Lung (tissue), 12 donors: ENCODE data around the gene ABCC5. TPM values are rescaled to one million over a fixed set of nuclear protein-coding genes. Genes with fewer than 3 reads are reported as not detected.

ENCODE experiments used
- ATAC-seq: fragments of 200-7000 bp; cut with Tn5 transposase; one replicate; pipeline ENCODE4 v1.9.1; 2020; ENCODE audit warnings: moderate number of reproducible peaks; ENCODE audit not compliant: insufficient read depth, low FRiP score
- DNase-seq, 3 donors: peaks; one replicate each; pipeline ENCODE4 v3.0.0-alpha.2; 2013 to 2017
- H3K27ac ChIP-seq, 2 donors: one replicate each; pipeline ENCODE4 v1.5.1; 2013; ENCODE audit warnings: mild to moderate bottlenecking in 2 of 2, moderate library complexity in 2 of 2, control low read depth in 1 of 2, inconsistent platforms in 1 of 2, low read depth in 1 of 2, low read length in 1 of 2
- H3K27me3 ChIP-seq, 3 donors: one replicate each; pipeline ENCODE4 v1.5.1; 2013; ENCODE audit warnings: low read length in 2 of 3; ENCODE audit not compliant: control insufficient read depth in 3 of 3, insufficient read depth in 3 of 3
- H3K36me3 ChIP-seq, 4 donors: one replicate each; pipeline ENCODE4 v1.5.1; 2013; ENCODE audit warnings: low read length in 4 of 4, mild to moderate bottlenecking in 1 of 4, moderate library complexity in 1 of 4; ENCODE audit not compliant: control insufficient read depth in 4 of 4, insufficient read depth in 4 of 4
- H3K4me1 ChIP-seq, 5 donors: one replicate each; pipeline ENCODE4 v1.5.1; 2013; ENCODE audit warnings: low read length in 5 of 5, mild to moderate bottlenecking in 2 of 5, moderate library complexity in 1 of 5; ENCODE audit not compliant: control insufficient read depth in 5 of 5, insufficient read depth in 5 of 5
- H3K4me3 ChIP-seq: one replicate; pipeline ENCODE4 v1.5.1; 2013; ENCODE audit warnings: mild to moderate bottlenecking, control low read depth, moderate library complexity
- H3K9ac ChIP-seq, 2 donors: one replicate each; pipeline ENCODE4 v1.5.1; 2013; ENCODE audit warnings: low read length in 2 of 2, control low read depth in 1 of 2; ENCODE audit not compliant: insufficient read depth in 1 of 2
- H3K9me3 ChIP-seq, 4 donors: one replicate each; pipeline ENCODE4 v1.5.1; 2013; ENCODE audit warnings: low read length in 3 of 4, mild to moderate bottlenecking in 1 of 4, moderate library complexity in 1 of 4; ENCODE audit not compliant: control insufficient read depth in 4 of 4, insufficient read depth in 3 of 4
- WGBS, 2 donors: extraction: QIAGEN DNeasy Blood & Tissue Kit; methylation state at CpG; one replicate each; pipeline ENCODE4 v1.1.7; 2013; 5-methylcytosine and 5-hydroxymethylcytosine counted together
- polyA plus RNA-seq, 2 donors: library from polyadenylated mRNA; stranded (reverse); fragments of 200-250 nt; gene quantifications; one replicate each; pipeline ENCODE4 v1.2.1, GENCODE V29; 2013
- total RNA-seq, 2 donors: library from RNA; depleted of rRNA in 1 of 2; stranded (reverse); fragments of >200 nt in 1 of 2; gene quantifications; one replicate each; pipeline ENCODE4 v1.2.1, GENCODE V29; 2014 to 2021
- TF ChIP-seq, protein P1 (sequence below): IDR thresholded peaks from 2 replicates; pipeline ENCODE4 v1.5.1; 2012; ENCODE audit warnings: mild to moderate bottlenecking; ENCODE audit errors: control extremely low read depth, extremely low read depth
- donor health status: control.
- donor health status: control.
- donor health status: Bipolar disorder and iron deficiency.
- donor health status: healthy.
- donor health status: DM: yes; HTN: yes; CAD: no.

Gene ABCC5
- total and polyA plus RNA-seq, 4 donors, result 12.1 to 78.1 (median 21.0) TPM

GRCh38 chr3:183896610-183897009 is 121.1 kb downstream of the ABCC5 start:
- H3K27me3 ChIP-seq, result no peaks in the 10 kb centered on the region
- H3K9ac ChIP-seq, result no peak overlapping the region
- no peaks in the 10 kb centered on the region for H3K9me3 ChIP-seq
- no peaks in the 10 kb centered on the region for H3K4me1 ChIP-seq
- no peak overlapping the region for H3K4me3 ChIP-seq
- DNase-seq (no peak), ATAC-seq (no peak)
- TF ChIP-seq, protein P1, sequence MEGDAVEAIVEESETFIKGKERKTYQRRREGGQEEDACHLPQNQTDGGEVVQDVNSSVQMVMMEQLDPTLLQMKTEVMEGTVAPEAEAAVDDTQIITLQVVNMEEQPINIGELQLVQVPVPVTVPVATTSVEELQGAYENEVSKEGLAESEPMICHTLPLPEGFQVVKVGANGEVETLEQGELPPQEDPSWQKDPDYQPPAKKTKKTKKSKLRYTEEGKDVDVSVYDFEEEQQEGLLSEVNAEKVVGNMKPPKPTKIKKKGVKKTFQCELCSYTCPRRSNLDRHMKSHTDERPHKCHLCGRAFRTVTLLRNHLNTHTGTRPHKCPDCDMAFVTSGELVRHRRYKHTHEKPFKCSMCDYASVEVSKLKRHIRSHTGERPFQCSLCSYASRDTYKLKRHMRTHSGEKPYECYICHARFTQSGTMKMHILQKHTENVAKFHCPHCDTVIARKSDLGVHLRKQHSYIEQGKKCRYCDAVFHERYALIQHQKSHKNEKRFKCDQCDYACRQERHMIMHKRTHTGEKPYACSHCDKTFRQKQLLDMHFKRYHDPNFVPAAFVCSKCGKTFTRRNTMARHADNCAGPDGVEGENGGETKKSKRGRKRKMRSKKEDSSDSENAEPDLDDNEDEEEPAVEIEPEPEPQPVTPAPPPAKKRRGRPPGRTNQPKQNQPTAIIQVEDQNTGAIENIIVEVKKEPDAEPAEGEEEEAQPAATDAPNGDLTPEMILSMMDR, result no peak
- H3K36me3 ChIP-seq, result no peaks in the 10 kb centered on the region
- WGBS, 2 donors, result 7 to 42% methylated on average over 2 of the region's 2 CpGs
- no peak overlapping the region for H3K27ac ChIP-seq

DNA sequence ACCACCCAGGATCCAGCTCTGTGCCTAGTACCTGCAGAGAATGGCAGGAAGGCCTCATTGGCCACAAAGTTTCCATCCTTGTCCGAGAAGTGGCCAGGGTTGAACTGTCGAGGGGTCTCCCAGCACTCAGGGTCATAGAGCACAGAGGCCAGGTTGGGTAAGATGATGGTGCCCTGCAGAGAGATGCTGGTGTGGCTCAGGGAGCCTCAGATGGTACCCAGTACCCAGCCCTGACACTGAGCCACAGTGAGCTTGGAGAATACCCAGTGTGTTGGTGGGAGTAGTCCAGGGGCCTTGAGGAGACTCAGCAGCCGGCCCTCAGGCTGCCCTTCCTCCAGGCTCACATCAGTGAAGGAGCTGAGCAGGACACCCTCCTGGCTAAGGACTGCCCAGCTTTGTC is 121.5 kb downstream of the ABCC5 start:
- 76 to 83% methylated on average over 3 of the region's 3 CpGs for WGBS, 2 donors
- no peaks in the 10 kb centered on the region for H3K27me3 ChIP-seq
- H3K36me3 ChIP-seq, result no peaks in the 10 kb centered on the region
- no peak overlapping the region for H3K9ac ChIP-seq
- TF ChIP-seq, protein P1, result no peak
- no peaks in the 10 kb centered on the region for H3K4me1 ChIP-seq
- no peaks in the 10 kb centered on the region for H3K9me3 ChIP-seq
- H3K27ac ChIP-seq, result no peak overlapping the region
- ATAC-seq (no peak), DNase-seq (no peak)
- H3K4me3 ChIP-seq, result no peak overlapping the region

GRCh38 chr3:183895774-183896173 is 121.9 kb downstream of the ABCC5 start:
- no peak overlapping the region for H3K27ac ChIP-seq
- 85 to 89% methylated on average over 6 of the region's 6 CpGs for WGBS, 2 donors
- no peaks in the 10 kb centered on the region for H3K27me3 ChIP-seq
- TF ChIP-seq, protein P1, result no peak
- no peak overlapping the region for H3K4me3 ChIP-seq
- no peaks in the 10 kb centered on the region for H3K4me1 ChIP-seq
- DNase-seq (no peak), ATAC-seq (no peak)
- H3K36me3 ChIP-seq, result no peaks in the 10 kb centered on the region
- no peak overlapping the region for H3K9ac ChIP-seq
- peaks cover 0 to 1% (median 0%) of the 10 kb centered on the region in 4 donors for H3K9me3 ChIP-seq

GRCh38 chr3:183895296-183895695 is 122.4 kb downstream of the ABCC5 start:
- Histone ChIP-seq H3K9ac (no peak overlapping the region), H3K4me1 (no peaks in the 10 kb centered on the region), H3K4me3 (no peak overlapping the region), H3K9me3 (peaks cover 0 to 1% (median 0%) of the 10 kb centered on the region in 4 donors), H3K36me3 (no peaks in the 10 kb centered on the region), H3K27me3 (no peaks in the 10 kb centered on the region), H3K27ac (no peak overlapping the region)
- peak; percentile 68 for ATAC-seq
- DNase-seq, result peak in 2 of 3 donors; percentile 53 to 55
- TF ChIP-seq, protein P1, result peak; percentile 87
- 18 to 20% methylated on average over 5 of the region's 5 CpGs for WGBS, 2 donors
